Keratinocyte (primary cell): ENCODE results near the gene MSH2. TPM values are rescaled to one million over a fixed set of nuclear protein-coding genes. Genes with fewer than 3 reads are reported as not detected.
A peak's percentile ranks its signal among the peaks of the same experiment; 100 is the strongest.

ENCODE experiments used
- DNase-seq: peaks from one replicate; pipeline ENCODE4 v3.0.0-alpha.2; 2011; ENCODE audit warnings: low read depth, missing footprints, low spot score
- FAIRE-seq: peaks from 2 replicates; lab custom pipeline; 2011; peaks lifted over from hg19 to GRCh38; lab: Jason Lieb, UNC
- H2AFZ ChIP-seq: 2 replicates; pipeline ENCODE4 v1.6.0; 2012; ENCODE audit warnings: low read length, control low read depth, inconsistent platforms; ENCODE audit not compliant: control insufficient read depth
- H3K27ac ChIP-seq: 2 replicates; pipeline ENCODE4 v1.5.1; 2011; ENCODE audit warnings: low read length; ENCODE audit not compliant: control insufficient read depth, insufficient read depth
- H3K27me3 ChIP-seq: 3 replicates; pipeline ENCODE4 v1.6.0; 2011; ENCODE audit warnings: low read length; ENCODE audit not compliant: control insufficient read depth, insufficient read depth; ENCODE audit errors: extremely low read depth
- H3K36me3 ChIP-seq, 2 experiments: 2 replicates in 1 of 2; 3 replicates in 1 of 2; pipeline ENCODE4 v1.5.1; 2011; ENCODE audit warnings: low read length in 2 of 2, mild to moderate bottlenecking in 1 of 2; ENCODE audit not compliant: control insufficient read depth in 2 of 2, insufficient read depth in 2 of 2; ENCODE audit errors: extremely low read depth in 1 of 2
- H3K4me1 ChIP-seq: 3 replicates; pipeline ENCODE4 v1.5.1; 2011; ENCODE audit warnings: low read length; ENCODE audit not compliant: control insufficient read depth, insufficient read depth; ENCODE audit errors: extremely low read depth
- H3K4me2 ChIP-seq: 3 replicates; pipeline ENCODE4 v1.6.0; 2011; ENCODE audit warnings: low read depth, low read length; ENCODE audit not compliant: control insufficient read depth, insufficient read depth; ENCODE audit errors: extremely low read depth
- H3K4me3 ChIP-seq, 3 experiments: fragments of 200-600 bp in 1 of 3; sonication (generic) in 1 of 3; 2 replicates in 2 of 3; 3 replicates in 1 of 3; pipeline ENCODE4 v1.5.1; 2011 to 2016; ENCODE audit warnings: low read length in 3 of 3, mild to moderate bottlenecking in 3 of 3, control low read depth in 2 of 3, inconsistent platforms in 1 of 3, low read depth in 1 of 3, mixed read lengths in 1 of 3, mixed run types in 1 of 3, moderate library complexity in 1 of 3; ENCODE audit not compliant: control insufficient read depth in 2 of 3, insufficient read depth in 2 of 3; ENCODE audit errors: extremely low read depth in 1 of 3
- H3K79me2 ChIP-seq: 2 replicates; pipeline ENCODE4 v1.6.0; 2012; ENCODE audit warnings: low read length; ENCODE audit not compliant: control insufficient read depth, insufficient read depth
- H3K9ac ChIP-seq: 3 replicates; pipeline ENCODE4 v1.6.0; 2011; ENCODE audit warnings: low read length; ENCODE audit not compliant: control insufficient read depth, insufficient read depth; ENCODE audit errors: extremely low read depth
- H3K9me1 ChIP-seq: 3 replicates; pipeline ENCODE4 v1.6.0; 2011; ENCODE audit warnings: low read length; ENCODE audit not compliant: control insufficient read depth, insufficient read depth; ENCODE audit errors: extremely low read depth
- H3K9me3 ChIP-seq: 2 replicates; pipeline ENCODE4 v1.5.1; 2012; ENCODE audit warnings: low read depth, low read length; ENCODE audit not compliant: control insufficient read depth
- H4K20me1 ChIP-seq: 3 replicates; pipeline ENCODE4 v1.6.0; 2011; ENCODE audit warnings: low read length; ENCODE audit not compliant: control insufficient read depth, insufficient read depth; ENCODE audit errors: extremely low read depth
- EZH2 ChIP-seq: IDR thresholded peaks from one replicate; pipeline ENCODE4 v1.6.1; 2012; ENCODE audit warnings: inconsistent platforms, mild to moderate bottlenecking, low read length, moderate library complexity
- dilution Hi-C: fragments of 300-500 bp; cut with MboI; formaldehyde crosslinking; loops from one replicate; pipeline ENCODE4 v1.7.0; 2020; ENCODE audit warnings: low sequenced_read_pairs; ENCODE audit not compliant: extremely low pct_ligation_motif_present
- polyA plus RNA-seq, 5 experiments: library from polyadenylated mRNA; depleted of rRNA in 3 of 5; stranded (reverse) in 3 of 5; stranded (forward) in 1 of 5; unstranded in 1 of 5; fragments of >200 nt; gene quantifications; 1 replicate in 1 of 5; 2 replicates in 3 of 5; 3 replicates in 1 of 5; pipeline versions ENCODE4 v1.2.1 to v1.2.3, GENCODE V29; 2011 to 2012; ENCODE audit warnings: missing spikeins in 2 of 5, low read depth in 1 of 5, low replicate concordance in 1 of 5
- TF ChIP-seq, protein P1 (sequence below), 3 experiments: IDR thresholded peaks in 1 of 3; conservative IDR thresholded peaks in 1 of 3; optimal IDR thresholded peaks in 1 of 3; 2 replicates in 2 of 3; 3 replicates in 1 of 3; pipeline versions ENCODE3 to v1.5.1; 2011; ENCODE audit warnings: low read length in 3 of 3, mild to moderate bottlenecking in 3 of 3, moderate library complexity in 2 of 3, control low read depth in 1 of 3, inconsistent platforms in 1 of 3; ENCODE audit not compliant: insufficient read depth in 2 of 3; ENCODE audit errors: extremely low read depth in 1 of 3

MSH2 gene
- polyA plus RNA-seq, 1 donor (not counting 4 experiments of a cell fraction or from before 2014, with no cell fraction given): 16.8 TPM

DNA sequence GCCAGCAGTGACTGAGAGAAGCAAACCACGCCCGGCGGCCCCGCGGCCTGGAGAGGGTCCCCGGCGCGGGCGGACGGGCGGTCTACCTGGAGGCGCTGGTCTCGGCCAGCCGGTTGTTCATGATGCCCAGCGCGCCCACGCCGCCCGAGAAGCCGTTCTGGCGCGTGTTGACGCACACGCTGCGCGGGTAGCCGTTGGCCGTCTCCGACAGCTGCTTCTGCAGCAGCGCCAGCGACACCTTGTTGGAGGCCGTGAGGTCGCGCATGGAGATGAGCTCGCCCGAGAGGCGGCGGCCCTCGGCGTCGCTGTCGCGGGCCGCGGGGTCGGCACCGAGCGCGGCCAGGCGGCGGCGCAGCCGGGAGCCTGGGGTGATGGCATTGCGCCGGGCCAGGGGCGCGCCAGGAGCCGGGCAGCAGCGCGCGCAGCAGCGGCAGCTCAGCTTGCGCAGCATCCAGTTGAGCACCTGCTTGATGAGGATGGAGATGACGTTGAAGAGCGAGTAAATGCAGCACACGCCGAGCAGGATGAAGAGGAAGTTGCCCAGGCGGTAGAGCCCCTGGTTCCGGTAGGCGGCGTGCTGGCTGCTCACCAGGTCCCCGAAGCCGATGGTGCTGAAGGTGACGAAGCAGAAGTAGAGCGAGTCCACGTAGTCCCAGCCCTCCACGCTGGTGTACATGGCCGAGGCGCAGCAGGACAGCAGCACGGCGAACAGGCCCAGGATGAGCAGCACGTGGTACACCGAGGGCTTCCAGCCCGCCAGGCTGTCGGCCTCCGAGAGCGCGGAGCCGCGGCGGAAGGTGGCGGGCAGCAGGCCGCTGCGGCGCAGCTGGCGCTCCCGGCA lies 118.1 kb downstream of the MSH2 start:
- H2AFZ ChIP-seq: peak overlapping the region; percentile 91
- H3K9me1 ChIP-seq: no peaks in the 10 kb centered on the region
- no peaks in the 10 kb centered on the region for H4K20me1 ChIP-seq
- no peaks in the 10 kb centered on the region for H3K4me1 ChIP-seq
- no peaks in the 10 kb centered on the region for H3K9me3 ChIP-seq
- peak overlapping the region; percentile 75 for H3K4me2 ChIP-seq
- no peaks in the 10 kb centered on the region for H3K36me3 ChIP-seq
- dilution Hi-C loops: no loop called here
- DNase-seq (no peak), FAIRE-seq (no peak)
- H3K79me2 ChIP-seq: no peaks in the 10 kb centered on the region
- H3K9ac ChIP-seq: peak overlapping the region; percentile 13
- H3K27me3 ChIP-seq: peaks cover 29% of the 10 kb centered on the region
- TF ChIP-seq, protein P1, sequence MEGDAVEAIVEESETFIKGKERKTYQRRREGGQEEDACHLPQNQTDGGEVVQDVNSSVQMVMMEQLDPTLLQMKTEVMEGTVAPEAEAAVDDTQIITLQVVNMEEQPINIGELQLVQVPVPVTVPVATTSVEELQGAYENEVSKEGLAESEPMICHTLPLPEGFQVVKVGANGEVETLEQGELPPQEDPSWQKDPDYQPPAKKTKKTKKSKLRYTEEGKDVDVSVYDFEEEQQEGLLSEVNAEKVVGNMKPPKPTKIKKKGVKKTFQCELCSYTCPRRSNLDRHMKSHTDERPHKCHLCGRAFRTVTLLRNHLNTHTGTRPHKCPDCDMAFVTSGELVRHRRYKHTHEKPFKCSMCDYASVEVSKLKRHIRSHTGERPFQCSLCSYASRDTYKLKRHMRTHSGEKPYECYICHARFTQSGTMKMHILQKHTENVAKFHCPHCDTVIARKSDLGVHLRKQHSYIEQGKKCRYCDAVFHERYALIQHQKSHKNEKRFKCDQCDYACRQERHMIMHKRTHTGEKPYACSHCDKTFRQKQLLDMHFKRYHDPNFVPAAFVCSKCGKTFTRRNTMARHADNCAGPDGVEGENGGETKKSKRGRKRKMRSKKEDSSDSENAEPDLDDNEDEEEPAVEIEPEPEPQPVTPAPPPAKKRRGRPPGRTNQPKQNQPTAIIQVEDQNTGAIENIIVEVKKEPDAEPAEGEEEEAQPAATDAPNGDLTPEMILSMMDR (optimal IDR thresholded peaks at IDR 0.05 in 1 of 3, IDR thresholded peaks at IDR 0.05 in 1 of 3, conservative IDR thresholded peaks at IDR 0.05 in 1 of 3; ENCODE audit: extremely low read depth in 1 of 3, insufficient read depth in 2 of 3, low read length in 3 of 3): peak in 2 of 3 experiments; percentile 39 to 65
- TF ChIP-seq EZH2: no peak
- H3K4me3 ChIP-seq: peak overlapping the region; percentile 22 to 64 (median 44)
- no peak overlapping the region for H3K27ac ChIP-seq

- Histone ChIP-seq H3K79me2 (no peaks in the 10 kb centered on the region), H3K36me3 (no peaks in the 10 kb centered on the region), H3K27ac (no peak overlapping the region), H3K9me3 (no peaks in the 10 kb centered on the region), H3K4me3 (peak overlapping the region; percentile 22 to 64 (median 44)), H3K27me3 (peaks cover 29% of the 10 kb centered on the region), H3K4me1 (no peaks in the 10 kb centered on the region), H2AFZ (peak overlapping the region; percentile 91), H4K20me1 (no peaks in the 10 kb centered on the region), H3K9ac (no peak overlapping the region), H3K4me2 (peak overlapping the region; percentile 75), H3K9me1 (no peaks in the 10 kb centered on the region)
- DNase-seq (no peak), FAIRE-seq (no peak)
- TF ChIP-seq, protein P1 (optimal IDR thresholded peaks at IDR 0.05 in 1 of 3, IDR thresholded peaks at IDR 0.05 in 1 of 3, conservative IDR thresholded peaks at IDR 0.05 in 1 of 3; ENCODE audit: extremely low read depth in 1 of 3, insufficient read depth in 2 of 3, low read length in 3 of 3): no peak
- no peak for TF ChIP-seq EZH2
- dilution Hi-C loops: no loop called here
These were observed 118.8 kb downstream of the MSH2 start for GRCh38 chr2:47521666-47522285.
